Activated gamma-delta T cell (primary cell): Measurements from ENCODE around the gene ANO2.
"Not testable (repeated sequence)": the region's sequence is repeated elsewhere in the genome, so short reads cannot be mapped to it uniquely, and the experiment has no call there.

Experiments used
- DNase-seq: peaks from one replicate; lab custom pipeline; 2025; lab: John Stamatoyannopoulos, UW

Gene ANO2

DNA sequence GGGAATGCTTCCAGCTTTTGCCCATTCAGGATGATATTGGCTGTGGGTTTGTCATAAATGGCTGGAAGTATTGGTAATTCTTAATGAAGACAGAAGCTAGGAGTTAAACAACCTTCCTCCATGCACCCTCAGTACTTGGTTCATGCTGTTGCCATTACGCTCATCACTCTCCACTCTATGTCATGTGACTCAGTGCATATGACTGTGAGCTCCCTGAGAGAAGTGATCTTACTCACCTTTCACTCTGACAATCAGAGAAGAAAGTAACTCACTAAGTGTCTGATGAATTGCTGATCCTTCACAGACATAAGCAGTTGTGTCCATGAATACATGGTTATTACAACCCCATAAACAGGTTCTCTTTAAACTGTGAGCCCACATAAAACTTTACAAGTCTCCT is 275.4 kb downstream of the ANO2 start:
- not testable (repeated sequence) for DNase-seq

DNA sequence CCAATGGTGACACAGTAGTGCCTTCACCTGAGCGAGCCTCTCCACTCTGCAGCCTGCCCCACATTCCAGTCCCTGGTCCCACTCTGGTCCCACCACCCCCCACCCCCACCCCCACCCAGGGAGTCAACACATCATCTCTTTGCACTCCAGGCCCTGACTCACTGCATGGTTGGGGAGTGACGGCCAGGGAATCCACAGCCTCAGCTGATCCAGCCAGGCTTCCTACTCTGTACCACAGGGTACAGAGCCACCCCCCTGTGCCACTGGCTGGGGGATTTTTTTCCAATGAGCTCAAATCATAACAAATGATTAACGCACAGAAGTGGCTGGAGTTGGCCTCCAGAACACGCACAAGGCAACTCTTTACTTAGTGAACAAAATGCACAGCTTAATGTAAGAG is 279.4 kb downstream of the ANO2 start:
- DNase-seq = no peak

DNA sequence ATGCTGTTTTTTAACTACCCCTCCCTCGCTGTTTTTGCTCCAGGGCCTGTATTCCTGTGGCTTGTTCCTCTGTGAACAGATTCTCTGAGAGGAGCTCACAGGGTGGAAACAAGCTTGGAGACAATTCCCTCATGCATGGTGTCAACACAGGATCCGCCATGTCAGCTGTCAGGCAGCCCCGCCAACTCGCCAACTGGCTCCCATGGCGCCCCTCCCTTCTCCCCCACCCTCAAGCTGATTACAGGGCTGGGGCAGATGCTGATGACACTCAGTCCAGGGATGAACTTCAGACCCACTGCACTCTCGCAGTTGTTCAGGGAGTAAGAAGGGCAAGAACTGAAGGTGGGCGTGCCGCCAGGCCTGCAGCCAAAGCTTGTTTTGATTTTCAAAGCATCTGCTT is 283.2 kb downstream of the ANO2 start:
- no peak for DNase-seq

DNA sequence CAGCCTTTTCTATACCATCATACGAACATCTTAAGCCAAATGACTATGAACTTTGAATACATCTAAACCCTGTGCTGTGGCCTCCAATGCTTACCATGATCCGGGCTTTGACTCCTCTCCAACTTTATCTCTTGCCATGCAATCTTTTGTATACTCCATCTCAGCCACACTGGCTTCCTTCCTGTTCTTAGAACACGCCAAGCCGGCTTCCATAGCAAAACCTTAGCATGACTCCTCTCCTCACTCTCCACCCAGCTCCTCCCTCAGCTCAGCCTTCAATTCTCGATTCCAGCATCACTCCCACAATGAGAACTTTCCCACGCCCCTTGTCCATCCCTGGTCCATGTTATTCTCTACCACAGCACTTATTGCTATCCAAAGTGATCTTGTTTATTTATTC is 284.8 kb downstream of the ANO2 start:
- no peak for DNase-seq

DNA sequence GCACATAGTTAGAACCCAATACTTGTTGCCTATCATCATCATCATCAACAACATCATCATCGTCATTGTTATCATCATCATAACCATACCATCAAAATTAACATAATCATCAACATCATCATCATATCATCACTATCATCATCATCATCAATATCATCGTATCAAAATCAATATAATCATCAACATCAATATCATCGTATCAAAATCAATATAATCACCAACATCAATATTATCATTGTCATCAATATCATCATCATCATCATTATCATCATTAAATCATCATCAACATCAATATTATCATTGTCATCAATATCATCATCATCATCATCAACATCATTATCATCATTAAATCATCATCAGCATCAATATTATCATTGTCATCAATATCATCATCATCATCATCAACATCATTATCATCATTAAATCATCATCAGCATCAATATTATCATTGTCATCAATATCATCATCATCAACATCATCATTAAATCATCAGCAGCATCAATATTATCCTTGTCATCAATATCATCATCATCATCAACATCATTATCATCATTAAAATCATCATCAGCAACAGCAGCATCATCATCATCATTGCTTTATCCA is 286.6 kb downstream of the ANO2 start:
- DNase-seq = not testable (repeated sequence)

DNA sequence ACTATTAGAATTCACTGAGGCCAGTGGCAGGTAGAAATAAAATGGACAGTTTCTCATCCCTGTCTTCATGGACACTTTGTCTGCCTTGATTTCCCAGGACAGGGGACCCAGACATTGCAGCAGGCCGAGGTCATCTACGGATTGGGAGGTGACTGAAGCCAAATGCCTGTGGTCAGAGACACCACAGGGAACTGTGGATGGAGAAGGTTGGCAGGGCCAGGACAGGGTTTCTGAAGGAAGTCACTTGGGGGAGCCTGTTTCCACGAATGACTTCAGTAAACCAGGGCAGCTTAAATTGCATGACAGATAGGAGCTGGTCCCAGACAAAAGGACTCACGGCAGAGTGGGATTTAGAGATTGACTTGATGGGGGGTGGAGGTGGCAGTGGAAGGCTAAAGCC is 288.2 kb downstream of the ANO2 start:
- DNase-seq = no peak

DNA sequence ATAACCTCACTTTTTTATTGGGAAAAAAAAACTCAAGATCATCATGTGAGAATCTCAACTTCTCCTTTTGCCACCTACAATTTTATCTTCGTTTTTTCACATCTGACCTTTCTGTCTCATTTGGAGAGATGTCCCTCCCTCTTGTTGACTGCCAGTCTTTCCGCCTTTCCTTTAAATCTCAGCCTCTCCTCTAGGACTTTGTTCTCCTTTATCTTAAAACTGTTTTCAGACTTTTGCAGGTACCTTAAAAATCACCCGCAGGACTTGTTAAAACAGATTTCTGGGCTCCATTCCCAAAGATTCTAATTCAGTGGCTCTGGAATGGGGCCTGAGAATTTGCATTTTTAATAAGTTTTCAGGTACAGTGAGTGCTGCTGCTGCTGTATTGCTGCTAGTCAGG is 289.9 kb downstream of the ANO2 start:
- DNase-seq = no peak

DNA sequence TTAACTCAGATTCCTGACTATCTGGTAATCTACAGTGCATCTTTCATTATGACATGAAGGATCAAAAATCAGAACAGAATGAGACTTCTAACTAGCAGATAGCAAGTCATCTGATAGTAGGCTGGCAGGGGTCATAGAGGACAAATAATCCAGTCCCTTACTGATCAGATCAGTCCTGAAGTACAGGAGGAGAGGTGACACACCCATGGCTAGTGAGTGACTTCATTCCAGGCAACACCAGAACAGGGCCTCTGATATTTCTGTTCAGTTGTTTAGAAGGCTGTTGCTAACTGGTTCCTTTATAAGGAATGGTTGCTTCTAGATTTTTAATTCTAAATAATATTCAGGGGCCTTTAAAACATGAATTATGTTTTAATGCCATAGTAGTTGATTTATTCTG is 291.0 kb downstream of the ANO2 start:
- no peak for DNase-seq

DNA sequence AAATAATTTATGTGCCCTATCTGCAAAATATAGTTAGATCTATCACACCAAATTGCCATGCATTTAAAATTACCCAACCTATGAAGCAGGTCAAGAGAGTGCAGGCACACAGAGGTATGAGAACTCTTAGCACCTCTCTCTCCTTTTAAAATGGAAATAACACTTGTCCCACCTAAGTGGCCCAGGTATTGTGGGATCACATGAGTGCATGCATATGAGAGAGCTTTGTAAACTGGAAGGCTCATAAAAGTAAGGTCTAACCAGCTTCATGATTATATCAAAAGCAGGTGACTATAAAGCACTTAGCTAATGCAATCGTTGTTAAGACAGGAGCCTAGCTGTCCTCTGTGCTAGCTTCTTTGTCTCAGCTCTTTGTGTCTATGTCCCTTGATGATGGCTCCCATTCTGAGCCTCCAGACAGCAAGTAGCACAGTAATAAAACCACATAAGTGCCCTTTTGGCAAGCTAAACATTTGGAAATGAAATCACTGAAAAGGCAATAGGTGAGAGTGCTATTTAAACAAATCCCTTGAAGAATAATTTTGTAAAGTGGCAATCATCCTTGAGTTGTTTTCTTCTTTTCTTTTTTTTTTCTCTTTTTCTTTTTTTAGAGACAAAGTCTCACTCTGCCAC is 294.1 kb downstream of the ANO2 start:
- no peak for DNase-seq

DNA sequence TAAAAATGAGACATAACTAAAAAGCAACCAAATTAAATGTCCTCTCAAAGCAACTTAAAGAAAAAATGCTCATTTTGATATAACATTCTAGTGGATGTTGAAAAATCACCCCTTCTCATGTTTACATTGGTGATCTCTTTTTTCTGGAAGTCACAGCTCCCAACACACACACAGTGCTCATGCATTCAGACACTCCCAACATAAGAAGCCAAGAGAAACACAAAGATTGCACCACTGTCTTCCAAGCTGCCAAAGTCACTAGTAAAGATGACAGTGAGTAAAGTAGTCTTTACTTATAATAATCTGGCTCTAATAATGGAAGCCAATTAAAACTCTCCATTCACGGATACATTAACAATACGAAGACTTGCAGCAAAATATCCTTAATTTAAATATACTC is 294.8 kb downstream of the ANO2 start:
- DNase-seq = no peak

DNA sequence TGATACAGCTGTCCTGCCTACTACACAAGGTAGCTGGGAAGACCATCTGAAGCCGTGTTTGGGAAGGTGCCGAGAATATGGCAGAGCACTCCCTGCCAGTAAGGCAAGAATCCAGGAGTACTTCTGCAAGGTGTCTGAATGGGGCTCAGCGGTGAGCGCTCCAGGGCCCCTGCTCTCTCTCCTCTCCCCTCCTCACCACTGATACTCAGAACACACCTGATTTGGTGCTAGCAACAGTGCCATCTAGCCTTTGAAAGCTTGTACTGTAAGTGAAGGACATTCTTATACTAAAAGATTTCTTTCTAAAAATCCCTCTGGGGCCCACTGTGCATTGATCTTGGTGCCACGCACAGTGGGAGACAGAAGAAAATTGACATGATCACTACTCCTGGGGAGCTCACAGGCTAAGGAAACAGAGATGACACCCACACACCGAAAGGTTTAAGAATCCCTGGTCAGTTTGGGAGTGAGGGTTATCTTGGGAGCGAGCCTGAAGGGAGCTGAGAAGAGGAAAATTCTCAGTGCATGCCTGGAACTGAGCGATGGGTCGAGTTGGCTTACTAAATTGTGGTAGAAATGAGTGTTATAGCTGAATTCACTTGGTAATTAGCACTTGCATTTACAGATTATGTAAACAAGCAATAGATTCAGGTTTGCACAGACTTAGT is 296.2 kb downstream of the ANO2 start:
- DNase-seq = no peak

DNA sequence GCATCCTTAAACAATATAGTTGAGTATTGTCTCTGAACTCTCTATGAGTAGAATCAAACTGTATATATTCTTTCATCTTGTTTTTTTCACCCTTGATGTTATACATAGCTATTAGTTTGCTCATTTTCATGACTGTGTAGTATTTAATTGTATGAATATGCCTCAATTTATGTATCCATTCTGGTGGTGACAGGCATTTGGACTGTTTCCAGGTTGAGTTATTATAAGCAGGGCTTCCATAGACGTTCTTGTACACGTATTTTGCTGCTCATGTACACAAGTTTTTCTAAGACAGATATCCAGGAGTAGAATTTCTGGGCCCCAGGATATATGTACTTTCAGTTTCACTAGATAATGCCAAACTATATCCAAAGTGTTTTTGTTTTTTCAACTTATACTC is 301.8 kb downstream of the ANO2 start:
- no peak for DNase-seq

DNA sequence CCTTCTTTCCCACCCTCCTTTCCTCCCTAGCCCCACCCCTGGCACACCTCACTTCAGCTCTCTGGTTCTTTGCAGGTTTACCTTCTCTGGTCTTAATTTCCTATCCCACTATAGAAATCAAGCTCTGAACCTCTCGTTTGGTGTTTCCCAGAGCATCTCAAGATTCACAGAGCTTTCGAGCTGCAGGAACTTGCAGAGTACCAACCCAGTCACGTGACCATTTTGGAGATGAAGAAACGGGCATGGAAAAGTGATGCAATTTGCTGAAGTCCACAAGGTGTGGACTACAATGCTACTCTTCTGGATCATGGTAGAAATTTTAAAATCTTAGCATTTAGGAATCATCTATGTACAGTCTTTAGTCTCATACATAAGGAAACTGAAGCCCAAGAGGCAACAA is 307.4 kb downstream of the ANO2 start:
- DNase-seq = no peak

DNA sequence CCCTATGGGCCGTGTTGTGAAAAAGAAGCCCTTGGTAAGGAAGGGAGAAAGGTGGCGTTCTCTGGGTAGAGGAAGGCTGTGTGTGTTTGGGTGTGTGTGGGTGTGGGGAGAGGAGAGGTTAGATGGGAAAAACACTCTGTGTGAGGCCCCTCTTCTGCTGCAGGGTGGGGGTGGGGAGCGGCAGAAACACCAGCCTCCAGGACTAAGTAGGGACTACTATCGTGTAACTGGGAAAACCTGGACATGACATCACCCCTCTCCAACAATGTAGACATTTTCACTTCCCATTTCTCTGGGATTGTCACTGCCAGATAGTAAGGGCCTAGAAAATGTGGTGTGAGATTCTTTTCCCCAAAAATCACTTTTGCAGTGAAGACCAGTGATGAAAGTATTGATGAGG is 308.2 kb downstream of the ANO2 start:
- no peak for DNase-seq

DNA sequence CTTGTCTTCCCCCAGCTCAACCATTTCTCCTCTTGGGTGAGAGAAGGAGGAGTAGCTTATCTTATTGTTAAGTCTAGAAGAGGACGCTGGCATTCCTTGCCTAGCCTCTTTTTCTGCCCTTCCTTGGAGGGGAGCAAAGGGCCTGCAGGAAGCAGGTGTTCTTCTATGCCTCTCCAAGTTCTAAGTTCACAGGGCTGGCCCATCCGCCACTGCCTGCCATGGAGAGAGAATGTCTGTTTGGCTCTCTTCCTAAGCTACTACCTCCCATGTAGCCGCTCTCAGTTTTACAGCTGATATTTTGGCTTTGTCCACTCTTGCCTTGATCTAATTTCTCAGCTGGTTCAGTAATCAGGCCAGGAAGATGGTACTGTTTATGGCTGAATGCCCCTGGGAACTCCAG is 312.0 kb downstream of the ANO2 start:
- no peak for DNase-seq

DNA sequence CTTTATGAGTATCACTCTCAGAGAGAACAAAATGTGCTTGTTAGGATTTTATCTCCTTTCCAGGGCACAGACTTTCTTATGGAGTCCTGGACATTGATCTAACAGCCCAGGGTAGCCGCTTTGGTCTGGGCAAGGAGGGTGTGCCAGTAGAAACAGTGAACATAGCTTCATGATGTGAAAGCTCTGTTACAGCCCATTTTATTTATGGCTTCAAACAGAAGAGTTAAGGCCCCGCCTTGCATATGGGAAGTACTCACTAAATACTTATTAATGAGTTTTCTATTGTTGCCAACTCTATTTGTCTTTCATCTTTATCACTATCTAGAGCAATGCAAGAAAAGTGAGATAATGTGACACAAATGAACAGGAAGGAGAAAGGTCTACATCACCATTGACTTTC is 312.6 kb downstream of the ANO2 start:
- DNase-seq = no peak

DNA sequence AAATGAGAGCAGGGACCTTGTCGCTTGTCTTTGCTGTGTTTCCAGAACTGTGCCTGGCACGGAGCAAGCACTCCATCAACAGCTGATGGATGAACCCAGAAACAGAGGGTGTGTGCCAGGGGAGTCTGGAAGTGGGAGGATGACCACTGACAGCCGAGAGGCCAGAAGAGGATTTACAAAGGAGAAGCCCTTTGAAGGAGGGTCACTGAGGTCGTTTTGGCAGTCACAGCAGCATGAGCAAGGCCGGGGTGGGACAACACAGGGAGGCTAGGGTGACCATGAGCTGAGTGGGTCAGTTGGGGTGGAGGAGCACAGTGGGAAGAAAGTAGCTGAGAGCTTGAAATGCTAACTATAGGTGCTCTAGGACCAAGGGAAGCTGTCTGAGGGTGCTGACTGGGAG is 313.6 kb downstream of the ANO2 start:
- DNase-seq = no peak

DNA sequence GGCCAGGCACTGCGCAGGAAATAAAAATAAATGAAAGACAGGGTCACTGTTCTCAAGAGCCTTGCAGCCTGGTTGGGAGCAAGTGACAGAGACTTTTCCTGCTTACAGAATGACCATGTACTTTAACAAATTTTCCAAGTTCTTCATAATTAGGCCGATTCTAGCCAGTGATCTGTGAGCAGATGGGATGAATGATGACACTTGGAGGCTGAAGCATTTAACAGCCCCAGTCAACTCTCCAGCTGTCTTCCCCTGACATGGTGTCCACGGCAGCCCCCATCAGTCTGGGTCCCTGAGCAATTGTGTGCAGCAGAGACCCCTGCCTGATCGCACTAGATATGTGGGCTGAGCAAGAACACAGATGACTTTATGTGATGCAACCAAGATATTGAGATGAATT is 314.3 kb downstream of the ANO2 start:
- DNase-seq = no peak

DNA sequence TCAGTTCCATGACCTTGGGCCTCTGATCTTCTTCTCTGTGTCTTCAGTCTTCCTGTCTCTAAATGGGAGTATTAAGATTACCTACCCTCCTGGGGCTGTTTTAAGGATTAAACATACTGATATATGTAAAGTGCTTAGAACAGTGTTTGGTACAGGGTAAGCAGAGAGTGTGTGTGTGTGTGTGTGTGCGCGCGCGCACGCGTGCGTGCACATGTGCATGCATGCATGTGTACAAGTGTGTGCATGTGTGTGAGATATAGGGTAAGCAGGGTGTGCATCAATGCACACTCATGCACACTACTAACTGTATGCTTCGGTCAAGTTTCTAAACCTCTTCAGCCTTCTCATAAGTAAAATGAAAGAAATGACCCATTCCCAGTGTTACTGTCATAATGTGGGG is 316.6 kb downstream of the ANO2 start:
- DNase-seq = no peak

DNA sequence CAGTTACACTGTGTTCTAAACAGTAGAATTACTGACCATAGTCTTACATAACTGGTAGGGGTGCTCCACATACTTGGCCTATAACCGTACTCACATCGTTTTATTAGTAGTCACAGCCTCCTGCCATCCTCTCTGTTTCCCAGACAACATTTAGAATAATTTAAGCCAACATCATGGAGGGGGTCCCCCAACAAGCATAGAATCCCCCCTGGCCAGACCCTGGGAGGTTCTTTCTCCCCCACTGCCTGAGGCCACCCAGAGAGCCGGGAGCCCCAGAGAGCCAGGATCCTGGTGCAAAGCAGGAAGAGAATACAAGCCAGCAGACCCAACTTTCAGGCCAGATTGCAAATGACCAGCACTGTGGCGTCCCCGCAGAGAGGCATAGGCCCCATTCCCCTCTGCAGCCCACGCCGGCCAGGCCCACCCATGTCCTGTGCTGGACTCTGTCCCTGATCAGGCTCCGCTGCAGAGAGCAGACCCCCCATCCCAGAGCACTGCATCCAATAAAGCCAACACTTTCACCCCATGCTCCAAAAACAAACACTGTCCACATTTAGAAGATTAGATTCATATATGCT is 317.9 kb downstream of the ANO2 start:
- no peak for DNase-seq

DNA sequence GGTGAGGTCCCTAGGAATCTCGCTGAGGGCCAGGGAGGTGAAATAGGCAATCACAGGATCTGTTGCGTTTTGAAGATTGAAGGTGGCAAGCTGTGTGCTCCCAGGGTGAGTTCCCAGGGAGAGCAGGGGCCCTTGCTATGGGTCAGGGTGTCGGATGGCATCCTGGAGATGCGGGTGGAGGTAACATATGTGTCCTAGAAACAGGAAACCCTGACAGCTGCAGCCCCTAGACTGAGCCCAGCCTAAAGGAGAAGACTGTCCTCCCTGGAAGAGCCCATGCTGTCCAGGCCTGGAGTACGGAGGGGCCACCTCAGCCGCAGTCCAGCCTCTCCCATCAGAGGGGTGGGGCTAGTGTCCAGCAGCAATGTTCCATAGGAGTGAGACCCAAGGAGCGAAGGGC is 318.9 kb downstream of the ANO2 start:
- DNase-seq = no peak

DNA sequence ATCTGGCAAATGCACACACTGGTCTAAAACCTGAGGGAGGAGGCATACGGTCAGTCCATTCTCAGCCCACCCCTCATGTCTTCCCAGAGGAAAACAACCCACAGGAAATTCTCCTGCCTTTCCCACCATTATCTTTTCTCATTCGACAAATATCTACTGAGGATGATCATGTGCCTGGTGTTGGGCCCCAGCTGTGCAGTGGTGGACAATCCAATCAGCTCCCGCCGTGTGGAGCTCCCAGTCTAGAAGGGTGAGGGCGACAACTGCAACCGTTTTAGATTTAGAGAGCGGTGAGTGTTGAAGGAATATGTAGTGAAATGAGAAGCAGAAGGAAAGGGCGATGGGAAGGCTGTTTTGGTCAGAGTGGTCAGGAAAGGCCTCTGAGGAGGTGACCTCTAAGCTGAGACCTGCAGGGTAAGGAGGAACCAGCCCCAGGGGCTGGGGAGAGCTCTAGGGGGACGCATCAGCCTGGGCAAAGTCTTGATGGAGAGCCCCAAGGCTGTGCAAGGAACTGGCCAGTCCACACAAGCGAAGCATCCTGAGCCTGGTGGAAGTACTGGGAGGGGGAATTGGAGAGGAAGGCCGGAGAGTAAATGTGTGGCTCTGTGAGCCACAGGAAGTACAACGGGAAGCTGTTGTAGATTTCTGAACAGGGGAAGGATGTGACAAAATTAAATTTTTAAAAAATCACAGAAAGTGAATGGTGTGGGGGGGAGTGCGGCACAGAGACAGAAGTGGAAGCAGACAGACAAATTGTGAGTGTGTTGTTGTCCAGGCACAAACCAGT is 320.4 kb downstream of the ANO2 start:
- no peak for DNase-seq

DNA sequence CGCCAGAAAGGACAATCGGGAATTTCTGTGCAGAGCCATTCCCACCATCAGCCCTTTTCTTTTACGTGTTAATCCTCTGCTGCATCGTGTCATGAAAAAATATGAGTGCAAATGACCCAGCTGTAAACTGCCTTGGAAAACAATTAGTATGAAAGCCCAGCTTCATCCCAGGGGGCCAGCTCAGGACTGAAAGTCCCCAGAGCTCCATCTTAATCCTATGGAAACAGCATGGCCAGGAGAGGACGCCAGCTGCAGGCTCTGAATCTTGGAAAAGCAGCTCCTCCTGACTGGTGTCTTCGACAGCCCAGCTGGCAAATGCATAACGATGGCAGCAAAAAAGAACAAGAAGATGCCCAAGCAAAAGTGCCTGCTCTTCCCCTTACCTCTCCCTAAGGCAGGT is 321.6 kb downstream of the ANO2 start:
- DNase-seq = no peak
